ENCODE measurements around the gene FAM53A. TPM values are rescaled to one million over a fixed set of nuclear protein-coding genes. Genes with fewer than 3 reads are reported as not detected.

FAM53A gene
- total RNA-seq, 4 donors from 2014 or later, result 1.3 to 3.2 TPM; not detected in 2

- intact Hi-C loops (cut with DNase I; ENCODE audit: low total_unique reads), result no loop called here
- TF ChIP-seq POLR2A (IDR thresholded peaks at IDR 0.05) (no peak), CTCF (IDR thresholded peaks at IDR 0.05) (no peak)
- Histone ChIP-seq H3K4me3 (no peak overlapping the region), H3K4me1 (no peaks in the 10 kb centered on the region), H3K27ac (no peak overlapping the region), H3K27me3 (no peaks in the 10 kb centered on the region), H3K36me3 (no peaks in the 10 kb centered on the region), H3K9me3 (no peaks in the 10 kb centered on the region)
- no peak for DNase-seq
Observed at GRCh38 chr4:1663549-1663948, 20.6 kb downstream of the FAM53A start.

GRCh38 chr4:1661695-1662094 is 22.4 kb downstream of the FAM53A start:
- Histone ChIP-seq H3K4me1 (no peaks in the 10 kb centered on the region), H3K9me3 (no peaks in the 10 kb centered on the region), H3K4me3 (no peak overlapping the region), H3K36me3 (no peaks in the 10 kb centered on the region), H3K27ac (no peak overlapping the region), H3K27me3 (no peaks in the 10 kb centered on the region)
- TF ChIP-seq POLR2A (IDR thresholded peaks at IDR 0.05) (no peak), CTCF (IDR thresholded peaks at IDR 0.05) (no peak)
- intact Hi-C loops (cut with DNase I; ENCODE audit: low total_unique reads), result no loop called here
- no peak for DNase-seq

GRCh38 chr4:1660948-1661677 is 23.0 kb downstream of the FAM53A start:
- H3K36me3 ChIP-seq, result no peaks in the 10 kb centered on the region
- H3K4me1 ChIP-seq, result no peaks in the 10 kb centered on the region
- no peak for TF ChIP-seq CTCF (IDR thresholded peaks at IDR 0.05)
- TF ChIP-seq POLR2A (IDR thresholded peaks at IDR 0.05), result no peak
- no peak overlapping the region for H3K27ac ChIP-seq
- DNase-seq, result no peak
- intact Hi-C loops (cut with DNase I; ENCODE audit: low total_unique reads), result no loop called here
- H3K4me3 ChIP-seq, result no peak overlapping the region
- H3K9me3 ChIP-seq, result no peaks in the 10 kb centered on the region
- H3K27me3 ChIP-seq, result no peaks in the 10 kb centered on the region

- Histone ChIP-seq H3K4me1 (no peaks in the 10 kb centered on the region), H3K27me3 (no peaks in the 10 kb centered on the region), H3K27ac (no peak overlapping the region), H3K9me3 (no peaks in the 10 kb centered on the region), H3K36me3 (no peaks in the 10 kb centered on the region), H3K4me3 (no peak overlapping the region)
- no peak for TF ChIP-seq CTCF (IDR thresholded peaks at IDR 0.05)
- TF ChIP-seq POLR2A (IDR thresholded peaks at IDR 0.05), result no peak
- intact Hi-C loops (cut with DNase I; ENCODE audit: low total_unique reads), result no loop called here
- DNase-seq, result no peak
Observed at GRCh38 chr4:1659104-1660043, 24.7 kb downstream of the FAM53A start.

GRCh38 chr4:1658581-1658980 is 25.5 kb downstream of the FAM53A start:
- no peak for DNase-seq
- H3K4me3 ChIP-seq, result no peak overlapping the region
- H3K27me3 ChIP-seq, result no peaks in the 10 kb centered on the region
- no peaks in the 10 kb centered on the region for H3K36me3 ChIP-seq
- no peak for TF ChIP-seq CTCF (IDR thresholded peaks at IDR 0.05)
- TF ChIP-seq POLR2A (IDR thresholded peaks at IDR 0.05), result no peak
- H3K9me3 ChIP-seq, result no peaks in the 10 kb centered on the region
- H3K4me1 ChIP-seq, result no peaks in the 10 kb centered on the region
- no peak overlapping the region for H3K27ac ChIP-seq
- intact Hi-C loops (cut with DNase I; ENCODE audit: low total_unique reads), result no loop called here
